Transverse colon (tissue), 4 donors: Measurements from ENCODE around the gene LRRC57. TPM values are rescaled to one million over a fixed set of nuclear protein-coding genes. Genes with fewer than 3 reads are reported as not detected.
A peak's percentile ranks its signal among the peaks of the same experiment; 100 is the strongest.

ENCODE experiments used
- DNase-seq: peaks from one replicate; pipeline ENCODE4 v3.0.0-alpha.2; 2019
- H3K27ac ChIP-seq, 4 donors: fragments of 200-600 bp; sonication (generic); 2 replicates each; pipeline ENCODE4 v1.5.1; 2016 to 2018; ENCODE audit warnings: inconsistent platforms in 4 of 4
- H3K27me3 ChIP-seq: fragments of 200-600 bp; sonication (generic); 2 replicates; pipeline ENCODE4 v1.5.1; 2017; ENCODE audit warnings: inconsistent platforms
- H3K36me3 ChIP-seq, 4 donors: fragments of 200-600 bp; sonication (generic); 2 replicates each; pipeline ENCODE4 v1.5.1; 2017 to 2019; ENCODE audit warnings: inconsistent platforms in 4 of 4
- H3K4me1 ChIP-seq, 4 donors: fragments of 200-600 bp; sonication (generic); 2 replicates each; pipeline ENCODE4 v1.5.1; 2017 to 2020; ENCODE audit warnings: inconsistent platforms in 4 of 4
- H3K4me3 ChIP-seq, 4 donors: fragments of 200-600 bp; sonication (generic); 1 replicate in 1 of 4; 2 replicates in 3 of 4; pipeline versions ENCODE4 v1.5.1 to v1.6.1; 2017 to 2019; ENCODE audit warnings: inconsistent platforms in 4 of 4
- H3K9me3 ChIP-seq, 2 donors: fragments of 200-600 bp; sonication (generic); 2 replicates each; pipeline ENCODE4 v1.5.1; 2017 to 2019; ENCODE audit warnings: inconsistent platforms in 2 of 2
- EP300 ChIP-seq: sonication (generic); formaldehyde crosslinking; IDR thresholded peaks from one replicate; pipeline ENCODE4 v1.6.1; 2017; ENCODE audit warnings: antibody characterized with exemption, low read depth
- POLR2A ChIP-seq: fragments of 450-650 bp; IDR thresholded peaks from one replicate; pipeline ENCODE4 v1.6.1; 2016; ENCODE audit warnings: antibody characterized with exemption, mild to moderate bottlenecking, moderate library complexity
- POLR2AphosphoS5 ChIP-seq, 3 donors: sonication (generic); formaldehyde crosslinking; IDR thresholded peaks; one replicate each; pipeline ENCODE4 v1.6.1; 2016; ENCODE audit warnings: antibody characterized with exemption in 3 of 3
- WGBS, 2 donors: methylation state at CpG; one replicate each; pipeline ENCODE4 v1.1.5; 2018; ENCODE audit warnings: low coverage in 1 of 2; 5-methylcytosine and 5-hydroxymethylcytosine counted together
- in situ Hi-C, 4 donors: fragments of 200-750 bp; cut with MboI; loops; one replicate each; pipeline versions ENCODE4 v1.15.0 to v1.15.1; 2017; ENCODE audit warnings: low sequenced_read_pairs in 3 of 4, low pct_ligation_motif_present in 1 of 4, low pct_unique_long_range_greater_than_20kb in 1 of 4
- intact Hi-C: fragments of 100-400 bp; cut with DNase I; formaldehyde crosslinking; loops from one replicate; pipeline ENCODE4 v1.15.1; 2023; ENCODE audit warnings: low total_unique reads
- total RNA-seq, 4 donors: library from RNA; depleted of rRNA; stranded (reverse); fragments of >200 nt; gene quantifications; one replicate each; pipeline ENCODE4 v1.1.0, GENCODE V29; 2016
- TF ChIP-seq, protein P1 (sequence below), 5 experiments: fragments of 200-600 bp in 3 of 5; fragments of 450-650 bp in 2 of 5; sonication (generic) in 3 of 5; IDR thresholded peaks; 1 replicate in 2 of 5; 2 replicates in 3 of 5; pipeline ENCODE4 v1.5.1; 2016 to 2017; ENCODE audit warnings: antibody characterized with exemption in 5 of 5, inconsistent platforms in 3 of 5, mild to moderate bottlenecking in 2 of 5, moderate library complexity in 1 of 5

The LRRC57 gene
- total RNA-seq, 4 donors from 2014 or later, result 12.3 to 42.4 (median 28.7) TPM

- intact Hi-C loops (no loop called here), in situ Hi-C loops (no loop called here)
- no peaks in the 10 kb centered on the region for H3K36me3 ChIP-seq
- H3K27ac ChIP-seq, result peak overlapping the region; percentile 61 to 75 (median 70)
- H3K9me3 ChIP-seq, result no peaks in the 10 kb centered on the region
- no peak overlapping the region for H3K4me3 ChIP-seq
- TF ChIP-seq EP300 (no peak), POLR2AphosphoS5 (IDR thresholded peaks at IDR 0.05) (no peak), POLR2A (no peak)
- TF ChIP-seq, protein P1, sequence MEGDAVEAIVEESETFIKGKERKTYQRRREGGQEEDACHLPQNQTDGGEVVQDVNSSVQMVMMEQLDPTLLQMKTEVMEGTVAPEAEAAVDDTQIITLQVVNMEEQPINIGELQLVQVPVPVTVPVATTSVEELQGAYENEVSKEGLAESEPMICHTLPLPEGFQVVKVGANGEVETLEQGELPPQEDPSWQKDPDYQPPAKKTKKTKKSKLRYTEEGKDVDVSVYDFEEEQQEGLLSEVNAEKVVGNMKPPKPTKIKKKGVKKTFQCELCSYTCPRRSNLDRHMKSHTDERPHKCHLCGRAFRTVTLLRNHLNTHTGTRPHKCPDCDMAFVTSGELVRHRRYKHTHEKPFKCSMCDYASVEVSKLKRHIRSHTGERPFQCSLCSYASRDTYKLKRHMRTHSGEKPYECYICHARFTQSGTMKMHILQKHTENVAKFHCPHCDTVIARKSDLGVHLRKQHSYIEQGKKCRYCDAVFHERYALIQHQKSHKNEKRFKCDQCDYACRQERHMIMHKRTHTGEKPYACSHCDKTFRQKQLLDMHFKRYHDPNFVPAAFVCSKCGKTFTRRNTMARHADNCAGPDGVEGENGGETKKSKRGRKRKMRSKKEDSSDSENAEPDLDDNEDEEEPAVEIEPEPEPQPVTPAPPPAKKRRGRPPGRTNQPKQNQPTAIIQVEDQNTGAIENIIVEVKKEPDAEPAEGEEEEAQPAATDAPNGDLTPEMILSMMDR (IDR thresholded peaks at IDR 0.05), result no peak
- DNase-seq, result no peak
- no peaks in the 10 kb centered on the region for H3K27me3 ChIP-seq
- peaks cover 10 to 66% (median 38%) of the 10 kb centered on the region in 4 donors for H3K4me1 ChIP-seq
- 68 to 100% methylated on average over 1 to 6 of the region's 6 CpGs for WGBS, 2 donors
These were observed 50.2 kb downstream of the LRRC57 start for GRCh38 chr15:42498212-42499068.

- H3K36me3 ChIP-seq, result no peaks in the 10 kb centered on the region
- peaks cover 8 to 77% (median 41%) of the 10 kb centered on the region in 4 donors for H3K4me1 ChIP-seq
- intact Hi-C loops, result no loop called here
- no peaks in the 10 kb centered on the region for H3K27me3 ChIP-seq
- H3K4me3 ChIP-seq, result peak within 1 kb of the TSS; percentile 63 to 82 (median 73)
- 0 to 1% methylated on average over 17 to 43 of the region's 43 CpGs for WGBS, 2 donors
- TF ChIP-seq EP300 (peak; percentile 45), POLR2AphosphoS5 (IDR thresholded peaks at IDR 0.05) (peak; percentile 96 to 97 (median 97)), POLR2A (peak; percentile 98)
- TF ChIP-seq, protein P1 (IDR thresholded peaks at IDR 0.05), result no peak
- in situ Hi-C loops, result no loop called here
- H3K27ac ChIP-seq, result peak within 1 kb of the TSS; percentile 84 to 96 (median 93)
- H3K9me3 ChIP-seq, result no peaks in the 10 kb centered on the region
- peak; percentile 96 for DNase-seq
These were observed 53.0 kb downstream of the LRRC57 start, which contains the start of gene SNAP23 for GRCh38 chr15:42495361-42496212. SNAP23 (plus strand) TSS chr15:42495634; CDS start chr15:42511847, 16,213 bp downstream.

DNA sequence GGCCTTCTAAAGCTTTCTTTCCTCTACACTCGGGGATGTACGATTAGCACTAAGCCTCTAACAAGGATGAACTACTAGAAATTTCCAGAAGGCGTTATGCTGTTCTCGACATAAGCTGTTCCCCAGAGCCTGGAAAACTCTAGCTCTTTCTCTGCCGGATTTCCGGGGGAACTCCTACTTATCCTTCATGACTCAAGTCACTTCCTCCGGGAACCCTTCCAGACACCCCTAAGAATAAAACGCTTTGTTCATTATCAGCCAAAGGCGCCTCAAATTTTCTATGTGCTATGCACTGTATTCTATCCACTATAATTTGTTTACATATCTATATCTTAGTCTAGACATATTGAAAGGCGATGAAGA is 53.6 kb downstream of the LRRC57 start:
- Histone ChIP-seq H3K4me1 (peaks cover 9 to 71% (median 39%) of the 10 kb centered on the region in 4 donors), H3K9me3 (no peaks in the 10 kb centered on the region), H3K27me3 (no peaks in the 10 kb centered on the region), H3K36me3 (no peaks in the 10 kb centered on the region), H3K4me3 (peak overlapping the region; percentile 7 to 82 (median 69)), H3K27ac (peak overlapping the region; percentile 84 to 96 (median 93))
- DNase-seq, result peak; percentile 57
- intact Hi-C loops (no loop called here), in situ Hi-C loops (no loop called here)
- TF ChIP-seq, protein P1 (IDR thresholded peaks at IDR 0.05), result no peak
- TF ChIP-seq EP300, result no peak
- no peak for TF ChIP-seq POLR2AphosphoS5 (IDR thresholded peaks at IDR 0.05)
- TF ChIP-seq POLR2A, result no peak
- 0 to 6% methylated on average over 3 to 10 of the region's 10 CpGs for WGBS, 2 donors

- DNase-seq, result no peak
- 75 to 91% methylated on average over 1 of the region's 1 CpG for WGBS, 2 donors
- Histone ChIP-seq H3K27me3 (no peaks in the 10 kb centered on the region), H3K27ac (peak overlapping the region; percentile 84 to 96 (median 93)), H3K4me3 (no peak overlapping the region), H3K9me3 (no peaks in the 10 kb centered on the region), H3K36me3 (no peaks in the 10 kb centered on the region), H3K4me1 (peaks cover 10 to 68% (median 36%) of the 10 kb centered on the region in 4 donors)
- in situ Hi-C loops, result no loop called here
- no peak for TF ChIP-seq POLR2A
- no peak for TF ChIP-seq POLR2AphosphoS5 (IDR thresholded peaks at IDR 0.05)
- TF ChIP-seq, protein P1 (IDR thresholded peaks at IDR 0.05), result no peak
- no peak for TF ChIP-seq EP300
- intact Hi-C loops, result no loop called here
These were observed 54.9 kb downstream of the LRRC57 start for GRCh38 chr15:42493679-42494078.
